Stimulated activated CD4-positive, alpha-beta T cell treated with anti-CD3 and anti-CD28 coated beads, TNF-alpha, amount 100 ng/mL, for 24 hours (primary cell): Measurements from ENCODE around the gene PLEKHA4.
"Not testable (repeated sequence)": the region's sequence is repeated elsewhere in the genome, so short reads cannot be mapped to it uniquely, and the experiment has no call there.

ENCODE experiments used
- DNase-seq, 3 experiments: peaks; one replicate each; pipeline ENCODE4 v3.0.0-alpha.2; 2020; ENCODE audit warnings: low read depth in 3 of 3

Gene PLEKHA4, protein sequence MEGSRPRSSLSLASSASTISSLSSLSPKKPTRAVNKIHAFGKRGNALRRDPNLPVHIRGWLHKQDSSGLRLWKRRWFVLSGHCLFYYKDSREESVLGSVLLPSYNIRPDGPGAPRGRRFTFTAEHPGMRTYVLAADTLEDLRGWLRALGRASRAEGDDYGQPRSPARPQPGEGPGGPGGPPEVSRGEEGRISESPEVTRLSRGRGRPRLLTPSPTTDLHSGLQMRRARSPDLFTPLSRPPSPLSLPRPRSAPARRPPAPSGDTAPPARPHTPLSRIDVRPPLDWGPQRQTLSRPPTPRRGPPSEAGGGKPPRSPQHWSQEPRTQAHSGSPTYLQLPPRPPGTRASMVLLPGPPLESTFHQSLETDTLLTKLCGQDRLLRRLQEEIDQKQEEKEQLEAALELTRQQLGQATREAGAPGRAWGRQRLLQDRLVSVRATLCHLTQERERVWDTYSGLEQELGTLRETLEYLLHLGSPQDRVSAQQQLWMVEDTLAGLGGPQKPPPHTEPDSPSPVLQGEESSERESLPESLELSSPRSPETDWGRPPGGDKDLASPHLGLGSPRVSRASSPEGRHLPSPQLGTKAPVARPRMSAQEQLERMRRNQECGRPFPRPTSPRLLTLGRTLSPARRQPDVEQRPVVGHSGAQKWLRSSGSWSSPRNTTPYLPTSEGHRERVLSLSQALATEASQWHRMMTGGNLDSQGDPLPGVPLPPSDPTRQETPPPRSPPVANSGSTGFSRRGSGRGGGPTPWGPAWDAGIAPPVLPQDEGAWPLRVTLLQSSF

DNA sequence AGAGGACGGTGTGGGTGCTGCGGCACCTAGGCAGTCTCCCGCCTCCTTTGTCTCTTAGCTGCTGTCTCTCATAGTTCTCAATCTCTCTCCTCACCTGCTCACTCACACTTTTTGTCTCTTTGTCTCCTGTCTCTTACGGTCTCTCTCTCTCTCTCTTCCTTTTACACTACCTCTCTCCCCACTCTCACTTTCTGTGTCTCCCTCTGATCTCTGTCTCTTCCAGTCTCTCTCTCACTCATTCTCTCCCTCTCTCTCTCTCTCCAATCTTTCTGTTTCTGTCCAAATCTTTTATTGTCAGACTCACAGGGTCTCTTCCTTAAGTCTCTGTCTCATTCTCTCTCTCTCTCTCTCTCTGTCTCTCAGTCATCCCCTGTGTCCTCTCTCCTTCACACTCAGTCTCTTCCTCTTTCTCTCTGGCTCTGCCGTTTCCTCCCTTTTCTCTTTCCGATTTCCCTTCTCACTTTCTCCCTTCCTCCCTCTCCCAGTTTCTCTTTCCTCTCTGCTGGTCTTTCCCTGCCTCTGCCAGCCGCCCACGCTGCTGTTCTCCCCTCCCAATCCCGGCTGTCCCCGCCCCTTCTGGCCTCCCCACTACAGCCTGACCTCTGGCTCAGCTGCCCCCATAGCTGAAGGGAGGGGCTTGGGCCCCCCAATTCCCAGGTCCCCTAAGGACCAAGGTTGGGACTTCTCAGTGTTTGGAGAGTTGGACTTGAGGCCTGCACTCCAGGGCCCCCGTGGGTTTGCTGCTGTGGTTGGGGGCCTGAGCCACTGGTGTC is at the start of gene PLEKHA4:
Gene PLEKHA4, minus strand, starts transcription at position 504 of the 773 bp plus-strand sequence. CDS start 997 bp downstream, outside the sequence.
- DNase-seq, result no peak

DNA sequence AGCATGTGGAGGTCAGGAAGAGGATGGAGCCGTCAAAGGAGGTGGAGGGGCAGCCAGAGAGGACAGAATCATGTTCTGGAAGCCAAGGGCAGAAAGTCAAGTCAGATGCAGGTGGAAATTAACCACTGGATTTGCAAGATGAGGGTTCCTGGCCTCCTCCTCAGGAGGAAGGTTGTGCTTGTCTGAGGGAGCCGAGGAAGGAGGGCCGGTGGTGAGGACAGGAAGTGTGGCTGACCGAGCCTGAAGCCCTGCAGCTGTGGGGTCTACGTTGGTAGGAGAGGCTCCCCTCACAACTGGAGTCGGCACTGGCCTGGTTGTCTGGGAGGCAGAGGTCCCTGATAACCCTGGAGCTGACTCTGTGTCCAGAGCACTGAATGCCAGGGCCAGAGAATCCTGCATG is 49.7 kb upstream of the PLEKHA4 start:
- no peak for DNase-seq

DNA sequence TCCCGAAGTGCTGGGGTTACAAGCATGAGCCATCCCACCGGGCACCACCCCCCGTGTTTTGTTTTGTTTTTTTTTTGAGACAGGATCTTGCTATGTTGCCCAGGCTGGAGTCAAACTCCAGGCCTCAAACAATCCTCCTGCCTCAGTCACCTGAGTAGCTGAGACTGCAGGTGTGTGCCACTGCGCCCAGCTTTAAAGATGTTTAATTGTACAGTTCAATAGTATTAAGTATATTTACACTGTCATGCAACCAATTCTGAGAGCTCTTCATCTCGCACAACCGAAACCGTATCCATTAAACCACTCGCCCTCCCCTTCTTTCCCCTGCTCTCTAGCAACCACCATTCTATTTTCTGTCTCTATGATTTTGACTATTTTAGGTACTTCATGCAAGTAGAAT is 47.3 kb upstream of the PLEKHA4 start:
- DNase-seq, result no peak

DNA sequence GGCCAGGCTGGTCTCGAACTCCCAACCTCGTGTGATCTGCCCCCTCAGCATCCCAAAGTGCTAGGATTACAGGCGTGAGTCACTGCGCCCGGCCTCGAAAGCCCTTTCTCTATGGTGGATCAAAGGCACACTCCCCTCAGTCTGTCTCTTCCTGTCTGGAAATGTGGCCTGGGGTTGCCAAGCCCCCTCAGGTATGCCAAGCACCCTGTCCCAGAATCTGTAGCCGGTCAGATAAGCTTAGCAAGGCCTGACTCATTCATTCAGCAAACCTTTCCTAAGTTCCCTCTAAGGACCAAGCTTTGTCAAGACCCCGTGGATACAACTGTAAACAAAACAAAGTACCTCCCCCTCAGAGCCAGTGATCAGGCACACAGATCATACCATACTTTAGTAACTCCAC is 45.8 kb upstream of the PLEKHA4 start:
- DNase-seq, result no peak

DNA sequence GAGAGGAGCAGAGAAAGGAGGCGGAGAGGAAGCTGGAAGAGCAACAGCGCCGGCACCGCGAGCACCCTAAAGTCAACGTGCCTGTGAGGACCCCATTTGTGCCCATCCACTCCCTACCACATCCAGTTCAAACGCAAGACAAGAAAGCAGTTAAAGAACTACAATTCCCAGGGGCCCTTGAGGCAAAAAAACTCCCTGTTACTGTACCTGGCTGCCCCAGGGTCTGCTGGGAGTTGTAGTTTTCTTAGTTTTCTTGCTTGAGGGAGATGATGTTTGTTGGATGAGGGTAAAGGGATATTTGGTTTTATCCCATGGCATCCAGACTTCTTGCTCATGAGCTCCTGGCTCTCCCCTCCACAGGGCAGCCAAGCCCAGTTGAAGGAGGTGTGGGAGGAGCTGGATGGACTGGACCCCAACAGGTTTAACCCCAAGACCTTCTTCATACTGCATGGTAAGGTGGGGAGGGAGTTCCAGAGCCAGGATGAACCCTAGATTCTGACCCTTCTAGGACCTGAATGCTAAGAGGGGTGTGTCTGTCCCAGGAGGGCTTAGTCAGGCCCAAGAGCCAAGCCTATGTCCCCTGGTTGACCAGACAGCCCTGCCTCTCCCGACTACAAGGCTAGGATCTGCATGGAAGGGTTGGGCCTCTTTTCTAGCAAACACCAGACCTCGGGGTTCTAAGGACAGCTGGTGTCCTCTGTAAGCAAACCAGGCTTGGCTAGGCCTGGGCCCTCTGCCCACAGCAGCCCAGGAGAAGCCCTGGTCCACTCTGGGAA is 44.9 kb upstream of the PLEKHA4 start:
- DNase-seq, result no peak

DNA sequence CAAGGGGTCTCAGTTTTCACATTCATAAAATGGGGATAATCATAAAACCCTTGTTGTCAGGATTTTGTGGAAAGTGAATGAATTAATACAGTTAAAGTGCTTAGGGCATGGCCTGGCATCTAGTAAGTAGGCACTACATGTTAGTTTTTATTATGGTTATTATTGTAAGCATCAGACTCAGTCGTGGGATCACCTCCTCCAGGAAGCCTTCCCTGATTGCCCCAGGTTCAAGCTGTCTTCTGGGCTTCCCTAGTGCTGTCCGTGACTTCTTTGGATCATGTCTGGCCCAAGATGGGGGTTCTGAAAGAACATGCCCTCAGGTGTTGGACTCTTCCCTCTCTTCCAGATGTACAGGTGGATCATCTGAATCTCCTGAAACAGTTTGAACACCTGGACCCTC is 42.4 kb upstream of the PLEKHA4 start:
- no peak for DNase-seq

DNA sequence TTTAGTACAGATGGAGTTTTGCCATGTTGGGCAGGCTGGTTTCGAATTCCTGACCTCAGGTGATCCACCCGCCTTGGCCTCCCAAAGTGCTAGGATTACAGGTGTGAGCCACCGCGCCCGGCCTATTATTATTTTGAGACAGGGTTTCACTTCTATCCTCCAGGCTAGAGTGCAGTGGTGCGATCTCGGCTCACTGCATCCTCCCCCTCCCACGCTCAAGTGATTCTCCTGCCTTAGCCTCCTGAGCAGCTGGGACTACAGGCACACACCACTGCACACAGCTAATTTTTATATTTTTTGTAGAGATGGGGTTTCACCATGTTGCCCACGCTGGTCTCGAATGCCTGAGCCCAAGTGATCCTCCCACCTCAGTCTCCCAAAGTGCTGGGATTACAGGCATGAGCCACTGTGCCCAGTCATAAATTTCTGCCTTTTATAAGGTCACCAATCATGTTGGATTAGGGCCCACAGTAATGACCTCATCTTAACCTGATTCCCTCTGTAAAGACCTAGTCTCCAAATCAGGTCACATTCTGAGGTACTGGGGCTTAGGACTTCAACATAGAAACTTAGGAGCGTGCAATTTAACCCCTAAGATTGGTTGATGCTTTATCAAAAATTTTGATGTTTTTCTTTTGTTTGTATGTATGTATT is 41.1 kb upstream of the PLEKHA4 start:
- DNase-seq, result not testable (repeated sequence)

DNA sequence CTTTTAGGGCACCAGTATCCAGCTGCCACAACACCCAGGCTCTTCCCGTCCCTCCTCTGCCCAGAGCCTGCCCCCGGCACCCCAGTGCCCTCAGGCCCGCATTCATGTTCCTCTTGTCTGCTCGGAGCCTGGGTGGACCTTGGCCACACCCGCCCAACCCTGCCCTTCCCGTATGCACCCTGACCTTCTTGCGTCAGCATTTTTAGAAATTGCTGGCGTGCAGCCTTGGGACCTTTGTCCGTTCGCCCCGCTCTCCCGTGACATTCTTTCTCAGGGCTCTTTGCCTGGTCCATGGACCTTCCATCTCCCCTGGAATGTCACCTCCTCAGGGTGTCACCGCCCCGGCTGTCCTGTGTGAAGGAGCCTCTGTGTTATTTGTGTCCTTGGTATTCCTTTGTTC is 39.3 kb upstream of the PLEKHA4 start:
- no peak for DNase-seq

DNA sequence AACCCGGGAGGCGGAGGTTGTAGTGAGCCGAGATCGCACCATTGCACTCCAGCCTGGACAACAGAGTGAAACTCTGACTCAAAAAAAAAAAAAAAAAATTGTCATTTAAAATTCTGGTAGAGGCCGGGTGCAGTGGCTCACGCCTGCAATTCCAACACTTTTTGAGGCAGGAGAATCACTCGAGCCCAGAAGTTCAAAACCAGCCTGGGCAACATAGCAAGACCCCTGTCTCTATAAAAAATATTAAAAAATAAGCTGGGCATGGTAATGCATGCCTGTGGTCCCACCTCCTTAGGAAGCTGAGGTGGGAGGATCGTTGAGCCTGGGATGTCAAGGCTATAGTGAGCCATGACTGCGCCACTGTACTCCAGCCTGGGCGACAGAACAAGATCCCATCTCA is 37.9 kb upstream of the PLEKHA4 start:
- DNase-seq, result no peak

DNA sequence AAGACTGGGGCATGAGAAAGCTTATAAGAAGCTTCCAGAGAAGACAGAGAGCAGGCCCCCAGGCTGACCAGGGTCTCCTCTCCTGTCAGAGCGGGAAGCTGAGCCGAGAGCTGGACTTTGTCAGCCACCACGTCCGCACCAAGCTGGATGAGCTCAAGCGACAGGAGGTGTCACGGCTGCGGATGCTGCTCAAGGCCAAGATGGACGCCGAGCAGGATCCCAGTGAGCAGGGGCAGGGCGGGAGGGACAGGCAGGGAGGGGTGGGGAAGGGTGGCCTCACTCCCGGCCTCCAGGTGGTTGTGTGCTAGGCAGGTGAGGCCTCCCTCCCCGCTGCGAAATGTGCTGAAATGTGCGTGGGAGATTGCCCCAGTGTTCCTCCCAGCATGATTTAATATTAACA is 37.2 kb upstream of the PLEKHA4 start:
- no peak for DNase-seq

DNA sequence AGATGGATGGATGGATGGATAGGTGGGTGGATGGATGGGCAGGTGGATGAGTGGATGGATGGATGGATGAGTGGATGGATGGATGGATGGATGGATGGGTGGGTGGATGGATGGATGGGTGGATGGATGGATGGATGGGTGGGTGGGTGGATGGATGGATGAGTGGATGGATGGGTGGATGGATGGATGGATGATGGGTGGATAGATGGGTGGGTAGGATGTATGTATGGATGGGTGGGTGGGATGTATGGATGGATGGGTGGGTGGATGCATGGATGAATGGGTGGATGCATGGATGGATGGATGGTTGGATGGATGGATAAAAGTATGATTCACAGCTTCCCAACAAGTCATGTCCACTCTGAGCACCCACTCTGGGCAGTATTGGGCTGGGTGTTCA is 35.4 kb upstream of the PLEKHA4 start:
- DNase-seq, result not testable (repeated sequence)

DNA sequence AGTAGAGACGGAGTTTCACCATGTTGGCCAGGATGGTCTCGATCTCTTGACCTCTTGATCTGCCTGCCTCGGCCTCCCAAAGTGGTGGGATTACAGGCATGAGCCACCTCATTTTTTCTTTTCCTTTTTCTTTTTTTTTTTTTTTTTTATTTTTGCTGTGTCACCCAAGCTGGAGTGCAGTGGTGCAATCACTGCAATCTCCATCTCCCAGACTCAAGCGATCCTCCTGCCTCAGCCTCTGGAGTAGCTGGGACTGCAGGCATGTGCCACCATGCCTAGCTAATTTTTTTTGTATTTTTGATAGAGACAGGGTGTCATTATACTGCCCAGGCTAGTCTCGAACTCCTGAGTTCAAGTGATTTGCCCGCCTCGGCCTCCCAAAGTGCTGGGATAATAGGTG is 33.9 kb upstream of the PLEKHA4 start:
- not testable (repeated sequence) for DNase-seq

DNA sequence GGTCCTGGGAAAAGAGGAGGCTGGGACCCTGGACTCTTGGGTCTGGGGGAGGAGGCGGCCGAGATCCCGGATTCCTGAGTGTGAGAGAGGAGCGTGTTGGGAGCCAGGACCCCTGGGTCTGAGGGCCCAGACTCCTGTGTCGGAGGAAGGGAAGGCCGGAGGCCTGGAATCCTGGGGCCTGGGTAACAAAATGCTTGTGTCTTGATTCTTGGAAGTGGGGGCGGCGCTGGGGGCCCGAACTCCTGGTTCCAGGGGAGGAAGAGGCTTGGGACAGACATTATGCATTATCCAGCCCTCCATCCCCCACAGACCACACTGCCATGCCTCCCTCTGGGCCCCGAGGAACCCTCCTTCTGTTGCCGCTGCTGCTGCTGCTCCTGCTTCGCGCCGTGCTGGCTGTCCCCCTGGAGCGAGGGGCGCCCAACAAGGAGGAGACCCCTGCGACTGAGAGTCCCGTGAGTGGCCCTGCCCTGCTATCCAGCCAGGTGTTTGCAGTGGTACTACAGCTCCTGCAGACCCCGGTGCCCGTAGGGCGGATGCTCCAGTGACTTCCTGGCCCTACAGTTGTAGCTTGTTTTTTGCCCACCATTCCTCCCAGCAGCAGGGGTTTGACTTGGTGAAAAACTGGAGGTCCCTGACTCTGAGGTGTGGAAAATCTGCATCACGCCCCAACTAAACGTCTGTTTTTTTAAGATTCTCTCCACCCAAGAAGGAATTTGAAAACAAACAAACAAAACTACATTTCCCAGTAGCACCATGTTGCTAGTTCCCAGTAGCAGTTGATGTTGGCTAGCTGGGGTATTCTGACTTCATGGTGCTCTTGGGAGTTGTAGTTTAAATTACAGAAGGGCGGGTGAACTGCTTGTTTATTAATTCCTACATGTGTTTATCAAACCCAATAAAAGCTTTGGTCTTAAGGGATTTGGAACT is 32.3 kb upstream of the PLEKHA4 start:
- no peak for DNase-seq

DNA sequence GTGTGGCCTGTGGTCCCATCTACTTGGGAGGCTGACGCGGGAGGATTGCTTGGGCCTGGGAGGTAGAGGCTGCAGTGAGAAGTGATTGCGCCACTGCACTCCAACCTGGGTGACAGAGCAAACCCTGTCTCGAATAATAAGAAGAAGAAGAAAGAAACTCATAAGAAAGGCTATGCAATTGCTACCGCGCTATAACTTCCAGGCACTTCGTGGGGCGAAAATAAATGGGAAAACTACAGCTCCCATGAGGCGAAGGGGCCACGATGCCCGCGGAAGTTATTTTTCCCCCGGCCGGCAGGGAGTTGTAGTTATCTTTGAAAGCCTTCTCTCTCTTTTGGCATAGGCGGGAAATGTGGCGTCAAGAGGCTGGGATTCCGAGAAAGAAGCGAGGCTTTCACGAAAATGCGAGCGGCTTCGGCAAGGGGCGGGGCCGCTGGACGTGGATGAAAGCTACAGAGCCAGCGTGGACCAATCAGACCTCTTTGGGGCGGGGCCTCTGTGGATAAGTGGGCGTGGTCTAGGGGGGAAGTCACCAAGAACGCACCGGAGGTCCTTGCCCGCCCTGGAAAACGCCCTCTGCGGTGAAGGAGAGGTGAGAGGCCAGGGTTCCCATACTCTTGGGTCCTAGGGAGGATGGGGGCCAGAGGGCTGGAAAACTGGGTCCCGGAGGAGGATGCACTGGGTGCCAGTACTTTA is 31.5 kb upstream of the PLEKHA4 start, which contains the start of gene NUCB1:
Gene NUCB1, plus strand, starts transcription at position 532 of the 696 bp plus-strand sequence. CDS start 485 bp downstream, outside the sequence.
- peak; percentile 99 to 100 (median 99) for DNase-seq

DNA sequence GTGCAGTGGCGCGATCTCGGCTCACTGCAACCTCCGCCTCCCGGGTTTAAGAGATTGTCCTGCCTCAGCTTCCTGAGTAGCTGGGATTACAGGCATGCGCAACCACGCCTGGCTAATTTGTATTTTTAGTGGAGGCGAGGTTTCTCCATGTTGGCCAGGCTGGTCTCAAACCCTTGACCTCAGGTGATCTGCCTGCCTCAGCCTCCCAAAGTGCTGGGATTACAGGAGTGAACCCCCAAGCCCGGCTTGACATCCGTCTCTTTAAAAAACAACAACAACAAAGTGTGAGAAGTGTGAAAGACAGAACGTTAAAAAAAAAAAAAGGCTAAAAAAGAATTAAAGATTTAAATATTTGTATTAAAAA is 31.0 kb upstream of the PLEKHA4 start:
- DNase-seq, result not testable (repeated sequence)

DNA sequence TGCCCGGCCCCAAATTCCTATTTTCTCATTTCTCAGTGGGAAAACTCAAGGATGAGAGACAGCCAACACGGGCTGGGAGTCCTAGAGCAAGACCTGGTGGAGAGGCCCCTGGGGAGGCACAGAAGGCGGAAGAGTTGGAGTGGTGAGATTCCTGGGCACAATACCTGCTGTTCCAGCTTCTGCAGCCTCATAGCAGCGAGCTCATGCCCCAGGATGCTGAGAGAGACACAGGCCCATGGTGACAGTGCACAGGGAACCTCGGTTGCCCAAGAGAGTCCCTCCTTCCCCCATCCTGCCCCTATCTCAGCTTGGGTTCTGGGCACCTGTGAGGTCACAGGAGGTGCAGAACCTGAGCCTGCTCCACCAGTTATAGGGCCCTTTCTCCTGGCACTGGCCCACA is 28.8 kb upstream of the PLEKHA4 start:
- no peak for DNase-seq

DNA sequence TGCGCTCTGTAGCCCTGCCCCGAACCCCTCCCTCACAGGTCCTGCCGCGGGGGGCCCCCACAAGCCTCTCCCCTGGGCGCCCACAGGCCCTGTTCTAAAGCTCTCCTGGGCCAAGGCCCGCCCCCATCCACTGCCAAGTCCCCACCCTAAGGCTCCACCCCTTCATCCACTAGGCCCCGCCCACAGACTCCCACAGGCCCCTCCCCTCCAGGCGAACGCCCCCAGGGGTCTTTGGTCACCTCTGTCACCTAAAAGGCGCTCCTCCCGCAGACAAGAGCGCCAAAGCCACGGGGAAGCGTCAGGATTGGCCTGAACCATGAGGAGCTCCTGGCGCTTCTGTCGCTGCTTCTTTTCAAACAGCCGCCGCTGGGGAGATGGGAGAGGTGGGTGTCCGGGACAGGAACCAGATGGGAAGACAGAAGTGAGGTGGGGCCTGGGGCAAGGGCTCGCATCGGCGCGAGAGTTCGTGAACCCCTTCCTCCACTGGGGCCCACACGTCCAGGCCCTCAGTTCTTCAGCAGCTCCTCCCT is 27.8 kb upstream of the PLEKHA4 start:
- peak in 1 of 3 experiments; percentile 45 for DNase-seq

DNA sequence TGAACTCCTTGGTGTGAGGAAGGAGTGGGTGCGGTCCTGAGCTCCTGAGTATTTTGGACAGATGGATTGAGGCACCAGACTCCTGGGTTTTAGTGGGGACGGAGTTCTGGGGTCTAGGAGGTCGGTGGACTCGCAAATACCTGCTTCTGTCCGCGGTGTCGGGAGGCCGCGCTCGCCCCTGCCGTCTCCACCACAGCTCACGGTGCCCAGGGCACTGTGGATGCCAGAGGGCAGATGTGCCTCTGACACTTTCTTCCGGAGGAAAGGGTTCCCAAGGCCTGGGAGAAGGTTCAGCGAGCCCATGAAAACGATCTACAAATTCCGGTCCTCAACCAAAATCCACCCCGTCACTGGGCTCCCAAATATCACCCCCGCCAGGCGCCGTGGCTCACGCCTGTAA is 26.8 kb upstream of the PLEKHA4 start:
- no peak for DNase-seq

DNA sequence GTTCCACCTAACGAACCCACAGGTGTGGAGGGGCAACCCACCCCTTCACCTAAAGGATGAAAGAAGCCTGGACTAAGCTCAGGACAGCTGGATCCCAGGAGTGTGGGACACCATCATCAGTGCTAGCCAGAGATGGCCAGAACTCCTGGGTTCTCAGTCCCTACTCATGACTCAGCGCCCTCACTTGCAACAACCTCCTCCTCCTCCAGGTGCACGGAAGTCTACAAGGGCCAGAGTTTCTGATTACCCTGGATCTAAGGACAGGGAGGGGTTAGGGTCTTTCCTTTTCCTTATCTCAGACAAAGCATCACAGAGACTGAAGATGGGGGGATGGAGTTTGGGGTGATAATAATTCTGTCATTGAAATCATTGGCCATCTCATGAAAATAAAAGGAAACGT is 22.1 kb upstream of the PLEKHA4 start:
- no peak for DNase-seq
